ENCODE measurements around the gene NMUR2.

Gene NMUR2

DNA sequence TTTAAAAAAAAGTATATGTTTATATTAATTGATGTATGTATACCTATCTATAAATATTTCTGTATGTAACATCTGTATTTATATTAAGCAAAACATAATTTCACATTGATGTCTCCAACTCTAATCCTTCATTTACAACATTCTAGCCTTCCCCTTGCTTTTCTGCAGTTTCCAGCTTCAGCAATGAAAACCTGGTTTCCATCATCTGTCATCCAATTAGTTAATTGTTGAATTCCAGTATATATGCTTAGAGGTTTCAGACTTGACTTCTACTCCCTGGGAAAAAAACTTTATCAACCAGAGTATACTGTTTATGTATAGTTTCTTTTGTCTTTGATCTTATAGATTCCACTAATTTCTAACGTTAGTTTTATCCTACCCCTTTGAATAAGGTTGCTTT, 38.4 kb downstream of the NMUR2 start:
- Histone ChIP-seq H3K4me3 (ENCODE audit: low read length, poor library complexity, severe bottlenecking) (no peak overlapping the region), H2AFZ (ENCODE audit: low read length) (no peak overlapping the region)

DNA sequence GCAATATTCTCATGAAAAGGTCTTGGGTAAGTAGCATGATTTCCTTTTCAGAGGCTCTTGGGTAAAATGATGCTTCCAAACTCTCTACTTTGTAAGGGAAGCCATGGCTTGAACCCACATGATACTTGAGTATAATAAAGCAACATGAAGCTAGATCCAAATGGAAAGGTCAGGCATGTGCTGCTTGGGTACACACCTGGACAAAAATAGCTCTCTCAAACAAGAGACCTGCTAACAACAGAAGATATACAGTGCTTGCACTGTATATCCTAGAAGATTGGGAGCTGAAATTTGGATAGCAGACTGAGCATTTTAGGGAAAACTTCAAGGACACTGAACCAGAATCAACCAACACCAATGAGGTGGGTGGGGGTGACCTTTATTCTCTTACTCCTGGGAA, 40.2 kb downstream of the NMUR2 start:
- TF ChIP-seq EZH2phosphoT487 (IDR thresholded peaks at IDR 0.05; ENCODE audit: borderline replicate concordance): no peak
- TF ChIP-seq, protein P1, sequence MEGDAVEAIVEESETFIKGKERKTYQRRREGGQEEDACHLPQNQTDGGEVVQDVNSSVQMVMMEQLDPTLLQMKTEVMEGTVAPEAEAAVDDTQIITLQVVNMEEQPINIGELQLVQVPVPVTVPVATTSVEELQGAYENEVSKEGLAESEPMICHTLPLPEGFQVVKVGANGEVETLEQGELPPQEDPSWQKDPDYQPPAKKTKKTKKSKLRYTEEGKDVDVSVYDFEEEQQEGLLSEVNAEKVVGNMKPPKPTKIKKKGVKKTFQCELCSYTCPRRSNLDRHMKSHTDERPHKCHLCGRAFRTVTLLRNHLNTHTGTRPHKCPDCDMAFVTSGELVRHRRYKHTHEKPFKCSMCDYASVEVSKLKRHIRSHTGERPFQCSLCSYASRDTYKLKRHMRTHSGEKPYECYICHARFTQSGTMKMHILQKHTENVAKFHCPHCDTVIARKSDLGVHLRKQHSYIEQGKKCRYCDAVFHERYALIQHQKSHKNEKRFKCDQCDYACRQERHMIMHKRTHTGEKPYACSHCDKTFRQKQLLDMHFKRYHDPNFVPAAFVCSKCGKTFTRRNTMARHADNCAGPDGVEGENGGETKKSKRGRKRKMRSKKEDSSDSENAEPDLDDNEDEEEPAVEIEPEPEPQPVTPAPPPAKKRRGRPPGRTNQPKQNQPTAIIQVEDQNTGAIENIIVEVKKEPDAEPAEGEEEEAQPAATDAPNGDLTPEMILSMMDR (conservative IDR thresholded peaks at IDR 0.05; ENCODE audit: low read length): no peak
- H3K36me3 ChIP-seq (ENCODE audit: insufficient read depth, low read length): no peaks in the 10 kb centered on the region

More for the DNA sequence above, 38.4 kb downstream of the NMUR2 start:
- no peaks in the 10 kb centered on the region for H3K9me2 ChIP-seq (replicated peaks; ENCODE audit: low read depth, low read length)
- no peak overlapping the region for H3K9ac ChIP-seq (ENCODE audit: low read depth, low read length, poor library complexity, severe bottlenecking)
- no peaks in the 10 kb centered on the region for H3K36me3 ChIP-seq (ENCODE audit: insufficient read depth, low read length)
- no peaks in the 10 kb centered on the region for H3K9me3 ChIP-seq (ENCODE audit: insufficient read depth, low read depth, low read length)
- no peak overlapping the region for H3K4me2 ChIP-seq (ENCODE audit: low read depth, low read length, poor library complexity, severe bottlenecking)
- no peaks in the 10 kb centered on the region for H4K20me1 ChIP-seq (ENCODE audit: insufficient read depth, low read length, poor library complexity, severe bottlenecking)
- no peaks in the 10 kb centered on the region for H3K27me3 ChIP-seq (ENCODE audit: insufficient read depth, low read length, poor library complexity, severe bottlenecking)
- no peaks in the 10 kb centered on the region for H3K79me2 ChIP-seq (ENCODE audit: insufficient read depth, low read length)
- H3F3A ChIP-seq (ENCODE audit: low read depth): no peaks in the 10 kb centered on the region
- no peak for TF ChIP-seq EZH2phosphoT487 (IDR thresholded peaks at IDR 0.05; ENCODE audit: borderline replicate concordance)
- TF ChIP-seq, protein P1 (conservative IDR thresholded peaks at IDR 0.05; ENCODE audit: low read length): no peak
- no peaks in the 10 kb centered on the region for H3K4me1 ChIP-seq (ENCODE audit: insufficient read depth, low read length, poor library complexity, severe bottlenecking)

DNA sequence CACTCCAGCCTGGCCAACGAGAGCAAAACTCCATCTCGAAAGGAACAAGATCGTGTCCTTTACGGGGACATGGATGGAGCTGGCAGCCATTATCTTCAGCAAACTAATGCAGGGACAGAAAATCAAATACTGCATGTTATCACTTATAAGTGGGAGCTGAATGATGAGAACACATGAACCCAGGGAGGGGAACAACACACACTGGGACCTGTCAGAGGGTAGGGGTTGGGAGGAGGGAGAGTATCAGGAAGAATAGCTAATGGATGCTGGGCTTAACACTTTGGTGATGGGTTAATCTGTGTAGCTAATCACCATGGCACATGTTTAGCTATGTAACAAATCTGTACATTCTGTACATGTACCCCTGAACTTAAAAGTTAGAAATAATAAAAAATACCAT, 40.9 kb downstream of the NMUR2 start:
- Histone ChIP-seq H3K9me3 (ENCODE audit: insufficient read depth, low read depth, low read length) (no peaks in the 10 kb centered on the region), H2AFZ (ENCODE audit: low read length) (no peak overlapping the region), H3K27me3 (ENCODE audit: insufficient read depth, low read length, poor library complexity, severe bottlenecking) (no peaks in the 10 kb centered on the region), H3K4me3 (ENCODE audit: low read length, poor library complexity, severe bottlenecking) (no peak overlapping the region), H3K9ac (ENCODE audit: low read depth, low read length, poor library complexity, severe bottlenecking) (no peak overlapping the region), H3K36me3 (ENCODE audit: insufficient read depth, low read length) (no peaks in the 10 kb centered on the region), H3F3A (ENCODE audit: low read depth) (no peaks in the 10 kb centered on the region), H3K9me2 (replicated peaks; ENCODE audit: low read depth, low read length) (no peaks in the 10 kb centered on the region), H4K20me1 (ENCODE audit: insufficient read depth, low read length, poor library complexity, severe bottlenecking) (no peaks in the 10 kb centered on the region), H3K4me2 (ENCODE audit: low read depth, low read length, poor library complexity, severe bottlenecking) (no peak overlapping the region), H3K79me2 (ENCODE audit: insufficient read depth, low read length) (no peaks in the 10 kb centered on the region), H3K4me1 (ENCODE audit: insufficient read depth, low read length, poor library complexity, severe bottlenecking) (no peaks in the 10 kb centered on the region)
- no peak for TF ChIP-seq EZH2phosphoT487 (IDR thresholded peaks at IDR 0.05; ENCODE audit: borderline replicate concordance)
- TF ChIP-seq, protein P1 (conservative IDR thresholded peaks at IDR 0.05; ENCODE audit: low read length): no peak

More for the DNA sequence above, 40.2 kb downstream of the NMUR2 start:
- Histone ChIP-seq H2AFZ (ENCODE audit: low read length) (no peak overlapping the region), H3K9ac (ENCODE audit: low read depth, low read length, poor library complexity, severe bottlenecking) (no peak overlapping the region), H3K4me2 (ENCODE audit: low read depth, low read length, poor library complexity, severe bottlenecking) (no peak overlapping the region), H3F3A (ENCODE audit: low read depth) (no peaks in the 10 kb centered on the region), H3K9me3 (ENCODE audit: insufficient read depth, low read depth, low read length) (no peaks in the 10 kb centered on the region), H3K4me3 (ENCODE audit: low read length, poor library complexity, severe bottlenecking) (no peak overlapping the region), H4K20me1 (ENCODE audit: insufficient read depth, low read length, poor library complexity, severe bottlenecking) (no peaks in the 10 kb centered on the region), H3K79me2 (ENCODE audit: insufficient read depth, low read length) (no peaks in the 10 kb centered on the region), H3K4me1 (ENCODE audit: insufficient read depth, low read length, poor library complexity, severe bottlenecking) (no peaks in the 10 kb centered on the region), H3K9me2 (replicated peaks; ENCODE audit: low read depth, low read length) (no peaks in the 10 kb centered on the region), H3K27me3 (ENCODE audit: insufficient read depth, low read length, poor library complexity, severe bottlenecking) (no peaks in the 10 kb centered on the region)

All from Loucy (cell line).